SK-N-SH (cell line): ENCODE data around the gene MMP8. TPM values are rescaled to one million over a fixed set of nuclear protein-coding genes. Genes with fewer than 3 reads are reported as not detected.

ENCODE experiments used
- CTCF ChIA-PET: fragments of 300-600, 350-600 bp; formaldehyde crosslinking; extraction: SDS; loops from one replicate; lab custom pipeline; 2021; lab: Yijun Ruan, JAX
- POLR2A ChIA-PET: fragments of 350-600 bp; sonication (Branson Sonifier 250); formaldehyde crosslinking; extraction: SDS; loops from one replicate; lab custom pipeline; 2020; ENCODE audit warnings: antibody characterized with exemption, inconsistent platforms; lab: Yijun Ruan, JAX
- DNase-seq: peaks from one replicate; pipeline ENCODE4 v3.0.0; 2012
- H2AFZ ChIP-seq: fragments of 200-600 bp; sonication (generic); 2 replicates; pipeline ENCODE4 v1.8.1; 2016; ENCODE audit warnings: antibody characterized with exemption, mild to moderate bottlenecking, low read depth
- H3F3A ChIP-seq: fragments of 200-600 bp; sonication (generic); replicated peaks from 2 replicates; pipeline ENCODE3; 2016; ENCODE audit warnings: antibody characterized with exemption, mild to moderate bottlenecking; ENCODE audit not compliant: insufficient read depth
- H3K27ac ChIP-seq, 2 experiments: fragments of 200-500 bp in 1 of 2; fragments of 200-600 bp in 1 of 2; sonication (Bioruptor generic) in 1 of 2; sonication (generic), shearing (Covaris generic) in 1 of 2; 2 replicates each; pipeline versions ENCODE4 v1.5.1 to v1.6.1; 2014 to 2016; ENCODE audit warnings: low read depth in 2 of 2, inconsistent platforms in 1 of 2, low read length in 1 of 2, mild to moderate bottlenecking in 1 of 2, mixed read lengths in 1 of 2
- H3K27me3 ChIP-seq: fragments of 200-600 bp; sonication (generic), shearing (Covaris generic); 2 replicates; pipeline ENCODE4 v1.6.1; 2016; ENCODE audit warnings: mixed run types; ENCODE audit not compliant: insufficient read depth
- H3K36me3 ChIP-seq, 2 experiments: fragments of 200-500 bp in 1 of 2; fragments of 200-600 bp in 1 of 2; sonication (Bioruptor generic) in 1 of 2; sonication (generic) in 1 of 2; replicated peaks in 1 of 2; 2 replicates each; pipeline versions ENCODE3 to v1.5.1; 2014 to 2016; ENCODE audit warnings: low read length in 1 of 2, mild to moderate bottlenecking in 1 of 2; ENCODE audit not compliant: insufficient read depth in 2 of 2, control insufficient read depth in 1 of 2
- H3K4me1 ChIP-seq, 2 experiments: fragments of 200-500 bp in 1 of 2; fragments of 200-600 bp in 1 of 2; sonication (Bioruptor generic) in 1 of 2; sonication (generic), shearing (Covaris generic) in 1 of 2; 2 replicates each; pipeline versions ENCODE4 v1.5.1 to v1.6.1; 2014 to 2016; ENCODE audit warnings: low read depth in 1 of 2, low read length in 1 of 2, mixed run types in 1 of 2; ENCODE audit not compliant: insufficient read depth in 2 of 2, control insufficient read depth in 1 of 2
- H3K4me2 ChIP-seq: fragments of 200-600 bp; sonication (generic), shearing (Covaris generic); 2 replicates; pipeline ENCODE4 v1.6.1; 2017; ENCODE audit warnings: mixed run types
- H3K4me3 ChIP-seq, 2 experiments: fragments of 200-500 bp in 1 of 2; fragments of 200-600 bp in 1 of 2; sonication (Bioruptor generic) in 1 of 2; sonication (generic), shearing (Covaris generic) in 1 of 2; 2 replicates each; pipeline versions ENCODE4 v1.5.1 to v1.8.1; 2014 to 2016; ENCODE audit warnings: low read depth in 2 of 2, inconsistent platforms in 1 of 2, low read length in 1 of 2, mild to moderate bottlenecking in 1 of 2, mixed read lengths in 1 of 2, moderate library complexity in 1 of 2
- H3K79me2 ChIP-seq: fragments of 200-600 bp; sonication (generic); 2 replicates; pipeline ENCODE4 v1.8.1; 2017; ENCODE audit warnings: mild to moderate bottlenecking; ENCODE audit not compliant: insufficient read depth
- H3K9ac ChIP-seq: fragments of 200-600 bp; sonication (generic); 2 replicates; pipeline ENCODE4 v1.6.1; 2017; ENCODE audit warnings: mixed run types
- H3K9me2 ChIP-seq: fragments of 200-600 bp; sonication (generic); 2 replicates; pipeline ENCODE4 v1.6.1; 2017; ENCODE audit warnings: mixed run types
- H3K9me3 ChIP-seq: fragments of 200-600 bp; sonication (generic); 2 replicates; pipeline ENCODE4 v1.6.1; 2017; ENCODE audit warnings: mixed run types, mild to moderate bottlenecking, moderate library complexity
- H4K20me1 ChIP-seq: fragments of 200-600 bp; sonication (generic); 2 replicates; pipeline ENCODE4 v1.6.1; 2017; ENCODE audit warnings: mild to moderate bottlenecking, mixed run types; ENCODE audit not compliant: insufficient read depth
- CHD2 ChIP-seq: fragments of 150-350 bp; IDR thresholded peaks from 2 replicates; pipeline ENCODE4 v1.6.1; 2018; ENCODE audit warnings: low read length; ENCODE audit not compliant: partially characterized antibody
- ELF1 ChIP-seq: IDR thresholded peaks from 2 replicates; pipeline ENCODE4 v1.4.0; 2012
- EP300 ChIP-seq, 2 experiments: IDR thresholded peaks; 2 replicates each; pipeline versions ENCODE4 v1.4.0 to v1.6.1; 2012; ENCODE audit warnings: borderline replicate concordance in 1 of 2, low read depth in 1 of 2, low read length in 1 of 2
- EZH2phosphoT487 ChIP-seq: fragments of 200-600 bp; sonication (generic); IDR thresholded peaks from 2 replicates; pipeline ENCODE4 v1.6.1; 2017; ENCODE audit warnings: low read depth, mixed run types, mild to moderate bottlenecking, antibody characterized with exemption, moderate library complexity, borderline replicate concordance
- FOSL2 ChIP-seq: IDR thresholded peaks from 2 replicates; pipeline ENCODE4 v1.4.0; 2012; ENCODE audit warnings: low read depth, mild to moderate bottlenecking, moderate library complexity, borderline replicate concordance
- FOXM1 ChIP-seq: IDR thresholded peaks from 2 replicates; pipeline ENCODE4 v1.4.0; 2012; ENCODE audit warnings: low read depth, mild to moderate bottlenecking
- IRF3 ChIP-seq: fragments of 150-350 bp; IDR thresholded peaks from 2 replicates; pipeline ENCODE4 v1.6.1; 2016; ENCODE audit warnings: mild to moderate bottlenecking, low read depth, low read length
- JUND ChIP-seq: IDR thresholded peaks from 2 replicates; pipeline ENCODE4 v1.4.0; 2012
- MXI1 ChIP-seq: IDR thresholded peaks from 2 replicates; pipeline ENCODE4 v1.6.1; 2012; ENCODE audit warnings: mild to moderate bottlenecking, low read depth, low read length, improper control_type of control experiment
- RCOR1 ChIP-seq: fragments of 150-350 bp; IDR thresholded peaks from 2 replicates; pipeline ENCODE4 v1.6.1; 2017; ENCODE audit warnings: antibody characterized with exemption, low read length
- RFX5 ChIP-seq: IDR thresholded peaks from 2 replicates; pipeline ENCODE4 v1.6.1; 2012; ENCODE audit warnings: mild to moderate bottlenecking, improper control_type of control experiment, low read length
- SIN3A ChIP-seq: IDR thresholded peaks from 2 replicates; pipeline ENCODE4 v1.6.1; 2012; ENCODE audit warnings: low read depth, mild to moderate bottlenecking, low read length, moderate library complexity, borderline replicate concordance
- SMC3 ChIP-seq: IDR thresholded peaks from 2 replicates; pipeline ENCODE4 v1.6.1; 2012; ENCODE audit warnings: low read depth, low read length, improper control_type of control experiment
- TAF1 ChIP-seq: IDR thresholded peaks from 2 replicates; pipeline ENCODE4 v1.6.1; 2012; ENCODE audit warnings: low read depth, mild to moderate bottlenecking, low read length, moderate library complexity, borderline replicate concordance
- TEAD4 ChIP-seq: IDR thresholded peaks from 2 replicates; pipeline ENCODE4 v1.4.0; 2012; ENCODE audit warnings: mild to moderate bottlenecking, borderline replicate concordance; ENCODE audit not compliant: insufficient read depth
- USF1 ChIP-seq: IDR thresholded peaks from 2 replicates; pipeline ENCODE4 v1.4.0; 2012; ENCODE audit warnings: low read depth, borderline replicate concordance
- WGBS: methylation state at CpG from one replicate; pipeline ENCODE4 v1.1.6; 2017; ENCODE audit warnings: low lambda C conversion rate; 5-methylcytosine and 5-hydroxymethylcytosine counted together
- polyA plus RNA-seq, 3 experiments: library from polyadenylated mRNA; depleted of rRNA; stranded (reverse); fragments of >200 nt; gene quantifications; 2 replicates each; pipeline ENCODE4 v1.2.3, GENCODE V29; 2012
- TF ChIP-seq, protein P1 (sequence below): IDR thresholded peaks from 2 replicates; pipeline ENCODE4 v1.6.1; 2012; ENCODE audit warnings: mild to moderate bottlenecking, low read depth, low read length, moderate library complexity
- TF ChIP-seq, protein P2 (sequence below): fragments of 150-350 bp; IDR thresholded peaks from 2 replicates; pipeline ENCODE4 v1.6.1; 2017; ENCODE audit warnings: antibody characterized with exemption, low read length, low read depth, borderline replicate concordance

Gene MMP8
- polyA plus RNA-seq, 1 of the 3 experiments (the other 2 are of a cell fraction): 0.07 TPM

DNA sequence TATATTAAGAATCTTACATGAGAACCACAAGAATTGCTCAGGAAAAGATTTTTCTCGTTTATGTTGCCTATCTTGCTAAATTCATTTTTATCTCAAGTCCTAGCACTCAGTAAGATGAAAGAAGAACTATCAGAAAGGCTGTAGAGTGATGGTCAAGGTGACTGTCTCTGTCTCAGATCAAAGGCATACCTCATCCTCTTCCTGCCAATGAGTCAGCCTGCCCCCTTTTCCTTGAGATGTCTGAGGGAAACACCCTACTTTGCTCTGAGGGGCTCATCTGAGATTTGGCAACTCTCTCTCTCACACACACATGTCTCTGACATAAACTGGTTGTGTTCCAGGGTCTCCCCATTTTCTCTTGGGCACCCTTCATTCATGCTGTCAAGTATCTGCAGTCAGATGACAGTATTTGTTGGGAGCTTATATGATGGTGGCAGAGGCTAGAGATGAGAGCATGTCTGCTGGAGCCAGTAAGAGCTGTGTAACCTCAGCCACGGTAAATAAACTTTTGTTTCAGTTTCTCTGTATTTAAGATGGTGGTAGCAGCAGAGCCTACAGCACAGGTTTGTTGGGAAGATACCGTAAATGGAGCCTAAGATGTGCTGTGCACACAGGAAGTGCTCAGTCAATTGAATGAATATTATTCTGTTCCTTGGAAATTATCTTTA is 20.8 kb downstream of the MMP8 start:
- Histone ChIP-seq H3K4me1 (no peaks in the 10 kb centered on the region), H3K27me3 (no peaks in the 10 kb centered on the region; the same call in 1 of the 2 replicates), H4K20me1 (no peaks in the 10 kb centered on the region), H3K9me3 (no peaks in the 10 kb centered on the region), H3K4me2 (peak overlapping the region; percentile 61), H3K9ac (no peak overlapping the region), H2AFZ (0 out of 2 replicates have a peak overlapping the region, but pooled peaks have one; percentile 90), H3K36me3 (no peaks in the 10 kb centered on the region), H3K79me2 (no peaks in the 10 kb centered on the region), H3K9me2 (no peaks in the 10 kb centered on the region), H3F3A (no peaks in the 10 kb centered on the region), H3K27ac (no peak overlapping the region), H3K4me3 (no peak overlapping the region)
- no peak for DNase-seq
- 18% methylated on average over 3 of the region's 3 CpGs for WGBS
- ChIA-PET POLR2A (no interaction called here), CTCF (no interaction called here)
- TF ChIP-seq MXI1 (no peak), RCOR1 (no peak), CHD2 (no peak), RFX5 (no peak), TEAD4 (no peak), EZH2phosphoT487 (no peak), SMC3 (no peak), SIN3A (no peak), JUND (no peak), TAF1 (no peak), ELF1 (no peak), IRF3 (no peak), FOXM1 (no peak), FOSL2 (no peak), EP300 (IDR thresholded peaks at IDR 0.05; ENCODE audit: borderline replicate concordance in 1 of 2, low read depth in 1 of 2, low read length in 1 of 2) (no peak), USF1 (no peak)
- TF ChIP-seq, protein P1, sequence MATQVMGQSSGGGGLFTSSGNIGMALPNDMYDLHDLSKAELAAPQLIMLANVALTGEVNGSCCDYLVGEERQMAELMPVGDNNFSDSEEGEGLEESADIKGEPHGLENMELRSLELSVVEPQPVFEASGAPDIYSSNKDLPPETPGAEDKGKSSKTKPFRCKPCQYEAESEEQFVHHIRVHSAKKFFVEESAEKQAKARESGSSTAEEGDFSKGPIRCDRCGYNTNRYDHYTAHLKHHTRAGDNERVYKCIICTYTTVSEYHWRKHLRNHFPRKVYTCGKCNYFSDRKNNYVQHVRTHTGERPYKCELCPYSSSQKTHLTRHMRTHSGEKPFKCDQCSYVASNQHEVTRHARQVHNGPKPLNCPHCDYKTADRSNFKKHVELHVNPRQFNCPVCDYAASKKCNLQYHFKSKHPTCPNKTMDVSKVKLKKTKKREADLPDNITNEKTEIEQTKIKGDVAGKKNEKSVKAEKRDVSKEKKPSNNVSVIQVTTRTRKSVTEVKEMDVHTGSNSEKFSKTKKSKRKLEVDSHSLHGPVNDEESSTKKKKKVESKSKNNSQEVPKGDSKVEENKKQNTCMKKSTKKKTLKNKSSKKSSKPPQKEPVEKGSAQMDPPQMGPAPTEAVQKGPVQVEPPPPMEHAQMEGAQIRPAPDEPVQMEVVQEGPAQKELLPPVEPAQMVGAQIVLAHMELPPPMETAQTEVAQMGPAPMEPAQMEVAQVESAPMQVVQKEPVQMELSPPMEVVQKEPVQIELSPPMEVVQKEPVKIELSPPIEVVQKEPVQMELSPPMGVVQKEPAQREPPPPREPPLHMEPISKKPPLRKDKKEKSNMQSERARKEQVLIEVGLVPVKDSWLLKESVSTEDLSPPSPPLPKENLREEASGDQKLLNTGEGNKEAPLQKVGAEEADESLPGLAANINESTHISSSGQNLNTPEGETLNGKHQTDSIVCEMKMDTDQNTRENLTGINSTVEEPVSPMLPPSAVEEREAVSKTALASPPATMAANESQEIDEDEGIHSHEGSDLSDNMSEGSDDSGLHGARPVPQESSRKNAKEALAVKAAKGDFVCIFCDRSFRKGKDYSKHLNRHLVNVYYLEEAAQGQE: no peak
- TF ChIP-seq, protein P2, sequence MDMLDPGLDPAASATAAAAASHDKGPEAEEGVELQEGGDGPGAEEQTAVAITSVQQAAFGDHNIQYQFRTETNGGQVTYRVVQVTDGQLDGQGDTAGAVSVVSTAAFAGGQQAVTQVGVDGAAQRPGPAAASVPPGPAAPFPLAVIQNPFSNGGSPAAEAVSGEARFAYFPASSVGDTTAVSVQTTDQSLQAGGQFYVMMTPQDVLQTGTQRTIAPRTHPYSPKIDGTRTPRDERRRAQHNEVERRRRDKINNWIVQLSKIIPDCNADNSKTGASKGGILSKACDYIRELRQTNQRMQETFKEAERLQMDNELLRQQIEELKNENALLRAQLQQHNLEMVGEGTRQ: no peak
